ENCODE data around the gene MAD1L1.

MAD1L1 gene

GRCh38 chr7:2019711-2020511 lies 212.8 kb downstream of the MAD1L1 start:
- DNase-seq, result peak; percentile 89

GRCh38 chr7:2019461-2019710 lies 213.4 kb downstream of the MAD1L1 start:
- no peak for DNase-seq

- DNase-seq, result peak; percentile 77
These were observed 213.9 kb downstream of the MAD1L1 start for GRCh38 chr7:2018569-2019460.

GRCh38 chr7:2017914-2018568 lies 214.7 kb downstream of the MAD1L1 start:
- no peak for DNase-seq

GRCh38 chr7:2017481-2017891 lies 215.3 kb downstream of the MAD1L1 start:
- no peak for DNase-seq

GRCh38 chr7:2016761-2017480 lies 215.8 kb downstream of the MAD1L1 start:
- no peak for DNase-seq

GRCh38 chr7:2016021-2016631 lies 216.6 kb downstream of the MAD1L1 start:
- no peak for DNase-seq

- DNase-seq, result no peak
These were observed 217.4 kb downstream of the MAD1L1 start for GRCh38 chr7:2015251-2015871.

GRCh38 chr7:2014391-2015241 lies 218.1 kb downstream of the MAD1L1 start:
- no peak for DNase-seq

GRCh38 chr7:2013381-2014311 lies 219.1 kb downstream of the MAD1L1 start:
- no peak for DNase-seq

- DNase-seq, result peak; percentile 12
These were observed 219.8 kb downstream of the MAD1L1 start for GRCh38 chr7:2012981-2013380.

- no peak for DNase-seq
These were observed 220.5 kb downstream of the MAD1L1 start for GRCh38 chr7:2012044-2012900.

GRCh38 chr7:2011266-2012043 lies 221.3 kb downstream of the MAD1L1 start:
- DNase-seq, result no peak

- no peak for DNase-seq
These were observed 222.0 kb downstream of the MAD1L1 start for GRCh38 chr7:2010551-2011265.

GRCh38 chr7:2010101-2010500 lies 222.6 kb downstream of the MAD1L1 start:
- DNase-seq, result no peak

- no peak for DNase-seq
These were observed 223.2 kb downstream of the MAD1L1 start for GRCh38 chr7:2009541-2010001.

GRCh38 chr7:2008936-2009540 lies 223.7 kb downstream of the MAD1L1 start:
- no peak for DNase-seq

Measured in EL (cell line).